Measurements from ENCODE around the gene PRAMEF5.
"Not testable (repeated sequence)": the region's sequence is repeated elsewhere in the genome, so short reads cannot be mapped to it uniquely, and the experiment has no call there.

The PRAMEF5 gene

DNA sequence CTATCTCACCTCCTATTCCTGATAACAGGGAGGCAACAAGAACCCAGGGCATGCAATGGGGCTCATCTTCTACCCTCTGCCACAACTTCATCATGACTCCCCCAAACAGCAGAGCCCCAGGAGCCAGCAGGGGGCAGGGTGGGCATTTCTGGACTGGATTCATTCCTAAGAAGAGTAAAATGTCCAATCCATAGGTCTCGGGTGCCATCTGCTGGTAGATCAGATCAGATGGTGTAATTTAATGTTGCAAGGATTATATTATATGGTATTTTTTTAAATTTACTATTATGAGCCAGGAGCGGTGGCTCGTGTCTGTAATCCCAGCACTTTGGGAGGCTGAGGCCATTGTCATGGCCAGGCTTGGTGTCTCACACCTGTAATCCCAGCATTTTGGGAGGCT, 11.1 kb downstream of the PRAMEF5 start:
- DNase-seq; H3K27ac ChIP-seq (ENCODE audit: insufficient read depth, low read length, poor library complexity, severe bottlenecking); H3K4me1 ChIP-seq (ENCODE audit: control insufficient read depth, insufficient read depth, low read length, poor library complexity, severe bottlenecking); H3K4me3 ChIP-seq (ENCODE audit: insufficient read depth, low read depth, low read length, poor library complexity, severe bottlenecking); H3K36me3 ChIP-seq (ENCODE audit: control insufficient read depth, insufficient read depth, low read length); H3K9me3 ChIP-seq (ENCODE audit: control insufficient read depth, low read length); H3K27me3 ChIP-seq (replicated peaks; ENCODE audit: control insufficient read depth, insufficient read depth, low read length, poor library complexity, severe bottlenecking): not testable (repeated sequence)

DNA sequence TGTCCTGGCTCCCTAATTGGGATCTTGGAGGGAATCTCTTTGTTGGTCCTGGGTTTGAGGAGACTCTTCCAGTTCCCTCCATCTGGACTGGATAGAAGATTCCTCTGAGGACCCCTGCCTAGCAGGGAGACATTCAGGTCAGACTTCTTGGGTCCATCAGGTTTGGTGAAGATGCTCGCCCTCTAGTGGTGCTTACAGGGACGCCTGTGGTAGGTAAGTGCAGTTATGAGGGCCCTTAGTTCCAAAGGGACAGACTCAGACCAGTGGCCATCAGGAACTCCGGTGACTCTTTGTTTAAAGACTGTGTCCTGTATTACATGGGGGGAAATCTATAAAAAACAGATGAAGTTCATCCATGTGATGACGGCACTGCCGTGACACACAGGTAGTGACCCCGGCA, 23.0 kb downstream of the PRAMEF5 start:
- not testable (repeated sequence) for H3K36me3 ChIP-seq (ENCODE audit: control insufficient read depth, insufficient read depth, low read length); H3K27ac ChIP-seq (ENCODE audit: insufficient read depth, low read length, poor library complexity, severe bottlenecking); H3K27me3 ChIP-seq (replicated peaks; ENCODE audit: control insufficient read depth, insufficient read depth, low read length, poor library complexity, severe bottlenecking); H3K4me3 ChIP-seq (ENCODE audit: insufficient read depth, low read depth, low read length, poor library complexity, severe bottlenecking); DNase-seq; H3K4me1 ChIP-seq (ENCODE audit: control insufficient read depth, insufficient read depth, low read length, poor library complexity, severe bottlenecking); H3K9me3 ChIP-seq (ENCODE audit: control insufficient read depth, low read length)

DNA sequence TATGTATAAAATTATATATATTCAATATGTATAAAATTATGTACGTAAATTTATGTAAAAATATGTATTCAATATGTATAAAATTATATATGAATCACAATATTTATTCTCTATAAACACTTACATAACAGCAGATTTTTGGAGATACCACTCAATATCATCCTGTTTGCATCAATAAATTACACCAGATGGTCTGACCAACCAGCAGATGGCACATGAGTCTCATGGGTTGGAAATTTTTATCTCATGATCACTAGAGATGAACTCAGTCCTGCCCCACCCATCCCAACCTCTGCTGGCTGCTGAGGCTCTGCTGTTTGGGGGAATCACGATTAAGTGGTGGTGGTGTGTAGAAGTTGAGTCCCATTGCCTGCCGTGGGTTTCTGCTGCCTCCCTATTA, 25.6 kb downstream of the PRAMEF5 start:
- H3K4me1 ChIP-seq (ENCODE audit: control insufficient read depth, insufficient read depth, low read length, poor library complexity, severe bottlenecking); H3K4me3 ChIP-seq (ENCODE audit: insufficient read depth, low read depth, low read length, poor library complexity, severe bottlenecking); H3K27me3 ChIP-seq (replicated peaks; ENCODE audit: control insufficient read depth, insufficient read depth, low read length, poor library complexity, severe bottlenecking); DNase-seq; H3K36me3 ChIP-seq (ENCODE audit: control insufficient read depth, insufficient read depth, low read length); H3K9me3 ChIP-seq (ENCODE audit: control insufficient read depth, low read length); H3K27ac ChIP-seq (ENCODE audit: insufficient read depth, low read length, poor library complexity, severe bottlenecking): not testable (repeated sequence)

DNA sequence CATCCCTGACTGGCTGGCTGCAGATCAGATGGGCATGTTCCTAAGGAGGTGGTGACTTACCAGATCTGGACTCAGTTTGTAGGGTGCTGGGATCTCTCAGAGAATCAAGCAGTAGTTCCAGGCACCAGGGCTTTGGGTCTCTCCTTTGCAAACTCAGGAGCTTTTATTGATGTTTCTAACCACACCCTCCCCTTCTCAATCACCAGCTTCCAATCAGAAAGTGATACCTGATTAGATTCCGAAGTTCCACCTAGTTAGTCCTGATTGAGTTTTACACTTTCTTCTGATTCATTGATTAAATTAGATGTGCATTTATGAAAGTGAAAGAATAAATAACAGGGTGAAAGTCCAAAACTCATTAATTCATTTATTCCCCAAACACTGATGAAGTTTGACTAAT, 31.0 kb downstream of the PRAMEF5 start, which contains the start of gene PRAMEF8:
Gene PRAMEF8 (minus strand): TSS at position 101 of the 400 bp plus-strand sequence. CDS start 1,046 bp downstream, outside the sequence.
- not testable (repeated sequence) for DNase-seq; H3K27ac ChIP-seq (ENCODE audit: insufficient read depth, low read length, poor library complexity, severe bottlenecking); H3K27me3 ChIP-seq (replicated peaks; ENCODE audit: control insufficient read depth, insufficient read depth, low read length, poor library complexity, severe bottlenecking); H3K9me3 ChIP-seq (ENCODE audit: control insufficient read depth, low read length); H3K36me3 ChIP-seq (ENCODE audit: control insufficient read depth, insufficient read depth, low read length); H3K4me1 ChIP-seq (ENCODE audit: control insufficient read depth, insufficient read depth, low read length, poor library complexity, severe bottlenecking); H3K4me3 ChIP-seq (ENCODE audit: insufficient read depth, low read depth, low read length, poor library complexity, severe bottlenecking)

DNA sequence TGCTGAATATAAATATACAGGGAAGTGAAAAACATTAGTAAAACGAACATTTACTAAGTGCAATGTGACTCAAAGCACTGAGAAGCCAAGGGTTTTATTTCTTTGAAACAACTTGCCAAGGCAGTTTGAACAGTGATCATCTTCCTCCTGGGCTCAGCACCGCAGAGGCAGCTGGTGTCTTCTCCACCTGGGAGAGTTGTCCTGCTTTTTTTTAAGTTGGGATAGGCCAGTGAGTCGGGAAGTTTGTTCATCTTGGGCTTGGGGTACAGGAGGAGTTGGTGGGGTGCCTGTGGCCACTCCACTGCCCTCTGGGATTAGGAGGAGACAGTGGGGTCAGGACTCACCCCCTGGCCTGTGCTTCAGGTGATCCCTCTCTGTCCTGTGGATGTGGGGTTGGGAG, 35.0 kb downstream of the PRAMEF5 start:
- not testable (repeated sequence) for H3K27ac ChIP-seq (ENCODE audit: insufficient read depth, low read length, poor library complexity, severe bottlenecking); H3K9me3 ChIP-seq (ENCODE audit: control insufficient read depth, low read length); H3K36me3 ChIP-seq (ENCODE audit: control insufficient read depth, insufficient read depth, low read length); H3K27me3 ChIP-seq (replicated peaks; ENCODE audit: control insufficient read depth, insufficient read depth, low read length, poor library complexity, severe bottlenecking); H3K4me3 ChIP-seq (ENCODE audit: insufficient read depth, low read depth, low read length, poor library complexity, severe bottlenecking); DNase-seq; H3K4me1 ChIP-seq (ENCODE audit: control insufficient read depth, insufficient read depth, low read length, poor library complexity, severe bottlenecking)

DNA sequence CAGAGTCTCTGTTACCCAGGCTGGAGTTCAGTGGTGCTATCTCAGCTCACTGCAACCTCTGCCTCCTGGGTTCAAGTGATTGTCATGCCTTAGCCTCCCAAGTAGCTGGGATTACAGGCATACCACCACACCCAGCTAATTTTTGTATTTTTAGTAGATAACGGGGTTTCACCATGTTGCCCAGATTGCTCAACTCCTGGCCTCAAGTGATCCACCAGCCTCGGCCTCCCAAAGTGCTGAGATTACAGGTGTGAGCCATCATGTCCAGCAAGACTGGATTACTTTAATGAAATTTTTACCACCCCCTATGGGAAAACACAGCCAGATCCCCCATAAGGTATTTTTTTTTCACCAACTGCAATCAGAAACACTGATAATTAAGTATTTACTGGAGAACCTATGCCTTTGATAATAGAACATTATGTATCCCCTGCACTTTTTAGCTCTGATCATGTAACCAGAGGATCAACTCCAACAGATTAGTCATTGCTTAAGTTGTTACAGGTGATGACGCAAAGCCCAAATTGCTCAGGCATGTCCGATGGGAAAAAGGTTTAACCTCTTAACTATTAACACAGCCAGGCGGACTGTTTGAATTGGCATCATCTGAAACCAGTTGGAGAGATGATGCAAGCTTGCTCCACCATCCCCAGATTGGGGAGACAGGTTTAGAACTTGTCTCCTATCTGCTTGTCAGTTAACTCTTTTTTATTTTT, 43.4 kb downstream of the PRAMEF5 start:
- H3K36me3 ChIP-seq (ENCODE audit: control insufficient read depth, insufficient read depth, low read length); H3K4me3 ChIP-seq (ENCODE audit: insufficient read depth, low read depth, low read length, poor library complexity, severe bottlenecking); H3K27ac ChIP-seq (ENCODE audit: insufficient read depth, low read length, poor library complexity, severe bottlenecking); H3K4me1 ChIP-seq (ENCODE audit: control insufficient read depth, insufficient read depth, low read length, poor library complexity, severe bottlenecking); DNase-seq; H3K27me3 ChIP-seq (replicated peaks; ENCODE audit: control insufficient read depth, insufficient read depth, low read length, poor library complexity, severe bottlenecking); H3K9me3 ChIP-seq (ENCODE audit: control insufficient read depth, low read length): not testable (repeated sequence)

DNA sequence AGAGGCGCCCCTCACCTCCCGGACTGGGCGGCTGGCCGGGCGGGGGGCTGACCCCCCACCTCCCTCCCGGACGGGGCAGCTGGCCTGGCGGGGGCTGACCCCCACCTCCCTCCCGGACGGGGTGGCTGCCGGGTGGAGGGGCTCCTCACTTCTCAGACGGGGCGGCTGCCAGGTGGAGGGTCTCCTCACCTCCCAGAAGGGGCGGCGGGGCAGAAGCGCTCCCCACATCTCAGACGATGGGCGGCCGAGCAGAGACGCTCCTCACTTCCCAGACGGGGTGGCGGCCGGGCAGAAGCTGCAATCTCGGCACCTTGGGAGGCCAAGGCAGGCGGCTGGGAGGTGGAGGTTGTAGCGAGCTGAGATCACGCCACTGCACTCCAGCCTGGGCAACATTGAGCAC, 44.7 kb downstream of the PRAMEF5 start:
- H3K9me3 ChIP-seq (ENCODE audit: control insufficient read depth, low read length); H3K4me1 ChIP-seq (ENCODE audit: control insufficient read depth, insufficient read depth, low read length, poor library complexity, severe bottlenecking); H3K27me3 ChIP-seq (replicated peaks; ENCODE audit: control insufficient read depth, insufficient read depth, low read length, poor library complexity, severe bottlenecking); H3K27ac ChIP-seq (ENCODE audit: insufficient read depth, low read length, poor library complexity, severe bottlenecking); H3K36me3 ChIP-seq (ENCODE audit: control insufficient read depth, insufficient read depth, low read length); H3K4me3 ChIP-seq (ENCODE audit: insufficient read depth, low read depth, low read length, poor library complexity, severe bottlenecking); DNase-seq: not testable (repeated sequence)

DNA sequence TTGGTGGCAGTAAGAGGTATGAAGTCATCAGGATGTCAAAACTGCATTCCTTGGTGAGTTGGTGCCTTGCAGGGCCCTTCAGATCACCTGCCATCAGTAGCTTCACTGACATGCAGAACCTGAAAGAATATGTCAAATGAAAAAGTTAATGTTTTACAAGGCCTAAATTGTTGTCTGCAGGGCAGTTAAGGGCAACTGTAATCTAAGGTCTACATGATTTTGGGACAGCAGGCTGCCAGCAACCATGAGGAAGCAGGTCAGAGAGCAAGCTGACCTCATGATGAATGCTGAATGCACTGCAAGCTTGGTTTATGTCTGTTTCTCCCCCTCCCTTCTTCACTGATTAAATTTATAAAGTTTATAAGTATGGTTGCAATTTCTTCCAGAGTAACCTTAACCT, 48.2 kb downstream of the PRAMEF5 start:
- not testable (repeated sequence) for H3K36me3 ChIP-seq (ENCODE audit: control insufficient read depth, insufficient read depth, low read length); H3K27me3 ChIP-seq (replicated peaks; ENCODE audit: control insufficient read depth, insufficient read depth, low read length, poor library complexity, severe bottlenecking); H3K4me1 ChIP-seq (ENCODE audit: control insufficient read depth, insufficient read depth, low read length, poor library complexity, severe bottlenecking); H3K4me3 ChIP-seq (ENCODE audit: insufficient read depth, low read depth, low read length, poor library complexity, severe bottlenecking); H3K9me3 ChIP-seq (ENCODE audit: control insufficient read depth, low read length); H3K27ac ChIP-seq (ENCODE audit: insufficient read depth, low read length, poor library complexity, severe bottlenecking); DNase-seq

DNA sequence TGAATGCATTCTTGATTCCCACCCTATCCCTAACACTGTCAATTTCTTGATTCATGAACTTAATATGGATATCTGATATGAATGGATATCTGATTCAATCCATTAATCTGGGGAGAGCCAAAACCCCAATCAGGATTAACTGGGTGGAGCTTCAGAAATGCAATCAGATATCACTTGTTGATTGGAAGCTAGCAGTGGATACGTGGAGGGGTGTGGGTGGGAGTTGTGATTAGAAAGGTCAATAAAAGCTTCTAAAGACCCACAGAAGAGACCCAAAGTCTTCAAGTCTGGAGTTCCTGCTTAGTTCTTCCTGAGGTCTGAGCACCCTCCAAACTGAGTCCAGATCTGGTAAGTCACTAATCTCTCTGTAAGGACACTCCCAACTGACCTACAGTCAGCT, 49.2 kb downstream of the PRAMEF5 start, which contains the start of gene PRAMEF33:
Gene PRAMEF33 (plus strand): TSS at position 301 of the 400 bp plus-strand sequence. CDS start 2,416 bp downstream, outside the sequence.
- H3K4me1 ChIP-seq (ENCODE audit: control insufficient read depth, insufficient read depth, low read length, poor library complexity, severe bottlenecking); H3K4me3 ChIP-seq (ENCODE audit: insufficient read depth, low read depth, low read length, poor library complexity, severe bottlenecking); H3K27me3 ChIP-seq (replicated peaks; ENCODE audit: control insufficient read depth, insufficient read depth, low read length, poor library complexity, severe bottlenecking); DNase-seq; H3K27ac ChIP-seq (ENCODE audit: insufficient read depth, low read length, poor library complexity, severe bottlenecking); H3K36me3 ChIP-seq (ENCODE audit: control insufficient read depth, insufficient read depth, low read length); H3K9me3 ChIP-seq (ENCODE audit: control insufficient read depth, low read length): not testable (repeated sequence)
